H9 (cell line): ENCODE results near the gene GPATCH2. TPM values are rescaled to one million over a fixed set of nuclear protein-coding genes. Genes with fewer than 3 reads are reported as not detected.

Experiments used
- DNase-seq: peaks from one replicate; pipeline ENCODE4 v3.0.0-alpha.2; 2017
- H2AFZ ChIP-seq: one replicate; pipeline ENCODE4 v1.6.1; 2013; ENCODE audit warnings: mild to moderate bottlenecking, low read length, control low read depth, moderate library complexity
- H2AK5ac ChIP-seq: 2 replicates; pipeline ENCODE4 v1.6.1; 2013; ENCODE audit warnings: low read length, control low read depth, mixed read lengths; ENCODE audit not compliant: insufficient read length
- H2BK120ac ChIP-seq: one replicate; pipeline ENCODE4 v1.6.1; 2013; ENCODE audit warnings: low read depth, mild to moderate bottlenecking, low read length, control low read depth, inconsistent platforms; ENCODE audit not compliant: poor library complexity, severe bottlenecking
- H2BK12ac ChIP-seq: 2 replicates; pipeline ENCODE4 v1.6.1; 2013; ENCODE audit warnings: low read length, control low read depth, mixed read lengths, low read depth; ENCODE audit not compliant: insufficient read length
- H2BK15ac ChIP-seq: 2 replicates; pipeline ENCODE4 v1.6.1; 2013; ENCODE audit warnings: low read depth, low read length, control low read depth
- H2BK20ac ChIP-seq: one replicate; pipeline ENCODE4 v1.6.1; 2013; ENCODE audit warnings: low read depth, mild to moderate bottlenecking, low read length, control low read depth, inconsistent platforms; ENCODE audit not compliant: poor library complexity, severe bottlenecking
- H2BK5ac ChIP-seq: 2 replicates; pipeline ENCODE4 v1.6.1; 2013; ENCODE audit warnings: low read length, control low read depth, mixed read lengths; ENCODE audit not compliant: insufficient read length
- H3K14ac ChIP-seq: 2 replicates; pipeline ENCODE4 v1.6.1; 2013; ENCODE audit warnings: low read length, control low read depth; ENCODE audit not compliant: insufficient read depth
- H3K18ac ChIP-seq: 2 replicates; pipeline ENCODE4 v1.6.1; 2013; ENCODE audit warnings: low read depth, mild to moderate bottlenecking, mixed read lengths, low read length, control low read depth; ENCODE audit not compliant: insufficient read length
- H3K23ac ChIP-seq: 2 replicates; pipeline ENCODE4 v1.6.1; 2013; ENCODE audit warnings: low read length, control low read depth, mixed read lengths, low read depth; ENCODE audit not compliant: insufficient read length
- H3K23me2 ChIP-seq: 2 replicates; pipeline ENCODE4 v1.6.1; 2013; ENCODE audit warnings: low read depth, mild to moderate bottlenecking, mixed read lengths, low read length, control low read depth; ENCODE audit not compliant: insufficient read length, poor library complexity, severe bottlenecking
- H3K27ac ChIP-seq: 2 replicates; pipeline ENCODE4 v1.5.1; 2013; ENCODE audit warnings: low read length, control low read depth, mixed read lengths, low read depth; ENCODE audit not compliant: insufficient read length
- H3K27me3 ChIP-seq: 2 replicates; pipeline ENCODE4 v1.6.1; 2013; ENCODE audit warnings: low read length, control low read depth, inconsistent platforms; ENCODE audit not compliant: insufficient read depth
- H3K4ac ChIP-seq: 2 replicates; pipeline ENCODE4 v1.6.1; 2013; ENCODE audit warnings: low read depth, mild to moderate bottlenecking, control low read depth, inconsistent platforms, low read length, moderate library complexity
- H3K4me1 ChIP-seq: 2 replicates; pipeline ENCODE4 v1.6.1; 2013; ENCODE audit warnings: low read length, control low read depth, inconsistent platforms; ENCODE audit not compliant: insufficient read depth
- H3K4me2 ChIP-seq: 2 replicates; pipeline ENCODE4 v1.6.1; 2013; ENCODE audit warnings: low read length, control low read depth, mixed read lengths; ENCODE audit not compliant: insufficient read length, insufficient read depth
- H3K56ac ChIP-seq: 2 replicates; pipeline ENCODE4 v1.6.1; 2013; ENCODE audit warnings: low read depth, mild to moderate bottlenecking, mixed read lengths, low read length, control low read depth; ENCODE audit not compliant: insufficient read length
- H3K79me1 ChIP-seq: 2 replicates; pipeline ENCODE4 v1.6.1; 2013; ENCODE audit warnings: low read depth, mild to moderate bottlenecking, moderate library complexity, low read length, control low read depth, inconsistent platforms; ENCODE audit not compliant: insufficient read depth, poor library complexity, severe bottlenecking
- H3K79me2 ChIP-seq: 2 replicates; pipeline ENCODE4 v1.6.1; 2013; ENCODE audit warnings: low read length, control low read depth, inconsistent platforms; ENCODE audit not compliant: insufficient read depth
- H3K9ac ChIP-seq: 2 replicates; pipeline ENCODE4 v1.6.1; 2013; ENCODE audit warnings: low read length, control low read depth, mixed read lengths; ENCODE audit not compliant: insufficient read length; ENCODE audit errors: extremely low read depth
- H3K9me3 ChIP-seq: one replicate; pipeline ENCODE4 v1.6.1; 2013; ENCODE audit warnings: low read depth, low read length, inconsistent platforms; ENCODE audit not compliant: control insufficient read depth
- H3T11ph ChIP-seq: one replicate; pipeline ENCODE4 v1.6.1; 2013; ENCODE audit warnings: mild to moderate bottlenecking, low read length, control low read depth, inconsistent platforms
- H4K20me1 ChIP-seq: one replicate; pipeline ENCODE4 v1.6.1; 2013; ENCODE audit not compliant: control insufficient read depth, insufficient read length, insufficient read depth
- H4K5ac ChIP-seq: 2 replicates; pipeline ENCODE4 v1.6.1; 2013; ENCODE audit warnings: low read depth, mild to moderate bottlenecking, mixed read lengths, low read length, control low read depth; ENCODE audit not compliant: insufficient read length
- H4K8ac ChIP-seq: replicated peaks from 2 replicates; pipeline ENCODE4 v1.6.1; 2013; ENCODE audit warnings: low read length, control low read depth, mixed read lengths, low read depth; ENCODE audit not compliant: insufficient read length
- H4K91ac ChIP-seq: 2 replicates; pipeline ENCODE4 v1.6.1; 2013; ENCODE audit warnings: low read depth, mild to moderate bottlenecking, moderate library complexity, mixed read lengths, low read length, control low read depth; ENCODE audit not compliant: insufficient read length
- H3K27ac Mint-ChIP-seq, 3 experiments: 2 replicates in 2 of 3; 3 replicates in 1 of 3; pipeline ENCODE4 v1.8.0; 2020 to 2021; ENCODE audit warnings: mixed read lengths in 3 of 3, mild to moderate bottlenecking in 1 of 3, moderate library complexity in 1 of 3
- H3K27me3 Mint-ChIP-seq: 2 replicates; pipeline ENCODE4 v1.8.0; 2021; ENCODE audit warnings: low read depth, mild to moderate bottlenecking, moderate library complexity, mixed read lengths
- H3K36me3 Mint-ChIP-seq, 3 experiments: 2 replicates in 2 of 3; 3 replicates in 1 of 3; pipeline ENCODE4 v1.8.0; 2020 to 2021; ENCODE audit warnings: low read depth in 3 of 3, mixed read lengths in 3 of 3; ENCODE audit not compliant: insufficient read depth in 1 of 3
- H3K4me1 Mint-ChIP-seq, 2 experiments: 2 replicates each; pipeline ENCODE4 v1.8.0; 2020; ENCODE audit warnings: mixed read lengths in 2 of 2
- H3K4me3 Mint-ChIP-seq, 2 experiments: 2 replicates in 1 of 2; 3 replicates in 1 of 2; pipeline ENCODE4 v1.8.0; 2020 to 2021; ENCODE audit warnings: mild to moderate bottlenecking in 2 of 2, mixed read lengths in 2 of 2, moderate library complexity in 1 of 2
- H3K9me3 Mint-ChIP-seq, 2 experiments: 2 replicates in 1 of 2; 3 replicates in 1 of 2; pipeline ENCODE4 v1.8.0; 2020; ENCODE audit warnings: mild to moderate bottlenecking in 2 of 2, mixed read lengths in 2 of 2, moderate library complexity in 1 of 2
- WGBS: extraction: QIAGEN DNeasy Blood & Tissue Kit; methylation state at CpG from one replicate; pipeline ENCODE4 v1.1.7; 2013; ENCODE audit warnings: missing lambda C conversion rate, low lambda C conversion rate, mixed read lengths; ENCODE audit not compliant: insufficient read length; ENCODE audit errors: extremely low coverage; 5-methylcytosine and 5-hydroxymethylcytosine counted together
- total RNA-seq: library from RNA; stranded (reverse); gene quantifications from 2 replicates; pipeline ENCODE4 v1.2.1, GENCODE V29; 2021
- TF ChIP-seq, protein P1 (sequence below): fragments of 200-600 bp; sonication (generic); conservative IDR thresholded peaks from 3 replicates; pipeline ENCODE4 v1.8.0; 2021; ENCODE audit warnings: antibody characterized with exemption, mild to moderate bottlenecking

The GPATCH2 gene
- total RNA-seq, 1 experiment from 2014 or later, result 14.3 TPM

DNA sequence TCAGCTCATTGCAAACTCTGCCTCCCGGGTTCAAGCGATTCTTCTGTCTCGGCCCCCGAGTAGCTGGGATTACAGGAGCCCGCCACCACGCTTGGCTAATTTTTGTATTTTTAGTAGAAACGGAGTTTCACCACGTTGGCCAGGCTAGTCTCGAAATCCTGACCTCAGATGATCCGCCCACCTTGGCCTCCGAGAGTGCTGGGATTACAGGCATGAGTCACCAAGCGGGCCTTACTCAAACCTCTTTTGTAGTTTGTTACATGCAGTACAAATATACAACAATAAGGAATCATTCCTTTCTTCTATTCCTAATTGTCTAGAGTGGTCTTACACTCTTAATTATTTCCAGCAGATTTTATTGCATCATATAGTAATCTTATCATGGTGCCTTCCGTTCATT lies 16.9 kb upstream of the GPATCH2 start:
- Histone ChIP-seq H4K20me1 (no peaks in the 10 kb centered on the region), H3K23ac (no peak overlapping the region), H3K14ac (no peak overlapping the region), H3K9me3 (no peaks in the 10 kb centered on the region), H2BK15ac (no peak overlapping the region), H2AK5ac (no peak overlapping the region), H2AFZ (no peak overlapping the region), H3K4me2 (no peak overlapping the region), H2BK120ac (no peak overlapping the region), H3K56ac (no peak overlapping the region), H3K79me1 (no peaks in the 10 kb centered on the region), H3K27ac (no peak overlapping the region), H3K9ac (no peak overlapping the region), H4K8ac (no peak overlapping the region), H2BK12ac (no peak overlapping the region), H2BK20ac (no peak overlapping the region), H3K18ac (no peak overlapping the region), H2BK5ac (no peak overlapping the region), H3T11ph (no peak overlapping the region), H3K27me3 (no peaks in the 10 kb centered on the region), H4K91ac (no peak overlapping the region), H3K4me1 (no peaks in the 10 kb centered on the region), H4K5ac (no peak overlapping the region), H3K23me2 (no peaks in the 10 kb centered on the region), H3K4ac (no peak overlapping the region), H3K79me2 (no peaks in the 10 kb centered on the region)
- DNase-seq, result no peak
- peaks cover 3% of the 10 kb centered on the region in 2 experiments; a peak in 1 of 4 replicates for H3K4me1 Mint-ChIP-seq
- H3K9me3 Mint-ChIP-seq, result no peaks in the 10 kb centered on the region
- H3K4me3 Mint-ChIP-seq, result no peak overlapping the region
- no peaks in the 10 kb centered on the region for H3K27me3 Mint-ChIP-seq
- WGBS, result no CpG with 5 or more reads among the region's 13 CpGs
- H3K36me3 Mint-ChIP-seq, result no peaks in the 10 kb centered on the region
- no peak overlapping the region for H3K27ac Mint-ChIP-seq
- TF ChIP-seq, protein P1, sequence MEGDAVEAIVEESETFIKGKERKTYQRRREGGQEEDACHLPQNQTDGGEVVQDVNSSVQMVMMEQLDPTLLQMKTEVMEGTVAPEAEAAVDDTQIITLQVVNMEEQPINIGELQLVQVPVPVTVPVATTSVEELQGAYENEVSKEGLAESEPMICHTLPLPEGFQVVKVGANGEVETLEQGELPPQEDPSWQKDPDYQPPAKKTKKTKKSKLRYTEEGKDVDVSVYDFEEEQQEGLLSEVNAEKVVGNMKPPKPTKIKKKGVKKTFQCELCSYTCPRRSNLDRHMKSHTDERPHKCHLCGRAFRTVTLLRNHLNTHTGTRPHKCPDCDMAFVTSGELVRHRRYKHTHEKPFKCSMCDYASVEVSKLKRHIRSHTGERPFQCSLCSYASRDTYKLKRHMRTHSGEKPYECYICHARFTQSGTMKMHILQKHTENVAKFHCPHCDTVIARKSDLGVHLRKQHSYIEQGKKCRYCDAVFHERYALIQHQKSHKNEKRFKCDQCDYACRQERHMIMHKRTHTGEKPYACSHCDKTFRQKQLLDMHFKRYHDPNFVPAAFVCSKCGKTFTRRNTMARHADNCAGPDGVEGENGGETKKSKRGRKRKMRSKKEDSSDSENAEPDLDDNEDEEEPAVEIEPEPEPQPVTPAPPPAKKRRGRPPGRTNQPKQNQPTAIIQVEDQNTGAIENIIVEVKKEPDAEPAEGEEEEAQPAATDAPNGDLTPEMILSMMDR, result no peak
